Stimulated activated CD8-positive, alpha-beta memory T cell treated with anti-CD3 and anti-CD28 coated beads, Interleukin-4, amount 100 ng/mL, for 24 hours (primary cell): ENCODE measurements around the gene WDSUB1.

Experiments
- DNase-seq: peaks from one replicate; pipeline ENCODE4 v3.0.0-alpha.2; 2020; ENCODE audit warnings: low read depth

Gene WDSUB1

DNA sequence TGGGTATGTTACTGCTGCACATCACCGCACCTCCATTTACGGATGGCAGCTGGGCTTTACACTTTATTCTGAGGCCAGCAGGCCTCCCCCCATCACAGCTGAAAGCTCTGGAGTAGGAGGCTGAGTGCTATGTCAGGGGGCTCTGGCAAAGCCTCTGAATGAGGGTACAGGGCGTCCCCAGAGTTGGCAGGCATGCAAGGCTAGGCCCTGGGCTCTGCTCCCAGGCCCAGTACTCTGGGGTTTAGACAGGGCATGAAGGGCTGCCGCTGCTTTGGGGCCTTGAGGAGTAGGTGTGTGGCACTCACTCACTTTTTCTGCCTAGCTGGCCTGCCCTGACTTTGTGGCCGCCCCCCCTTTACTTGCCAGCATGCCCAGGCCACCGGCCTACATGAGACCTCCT is 90.8 kb downstream of the WDSUB1 start:
- DNase-seq = no peak

DNA sequence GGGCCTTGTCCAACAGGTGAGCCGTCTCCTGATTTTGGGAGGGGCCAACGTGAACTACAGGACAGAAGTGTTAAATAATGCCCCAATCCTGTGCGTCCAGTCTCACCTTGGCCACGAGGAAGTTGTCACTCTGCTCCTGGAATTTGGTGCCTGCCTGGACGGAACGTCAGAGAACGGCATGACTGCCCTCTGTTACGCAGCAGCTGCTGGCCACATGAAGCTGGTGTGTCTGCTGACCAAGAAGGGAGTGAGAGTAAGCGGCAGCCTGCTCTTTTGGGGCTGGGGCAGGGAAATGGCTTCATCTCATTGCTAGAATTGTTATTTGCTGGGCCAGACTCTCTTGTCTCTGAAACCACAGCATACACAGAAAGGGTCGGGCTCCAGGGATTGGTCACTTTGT is 92.3 kb downstream of the WDSUB1 start:
- DNase-seq = no peak

DNA sequence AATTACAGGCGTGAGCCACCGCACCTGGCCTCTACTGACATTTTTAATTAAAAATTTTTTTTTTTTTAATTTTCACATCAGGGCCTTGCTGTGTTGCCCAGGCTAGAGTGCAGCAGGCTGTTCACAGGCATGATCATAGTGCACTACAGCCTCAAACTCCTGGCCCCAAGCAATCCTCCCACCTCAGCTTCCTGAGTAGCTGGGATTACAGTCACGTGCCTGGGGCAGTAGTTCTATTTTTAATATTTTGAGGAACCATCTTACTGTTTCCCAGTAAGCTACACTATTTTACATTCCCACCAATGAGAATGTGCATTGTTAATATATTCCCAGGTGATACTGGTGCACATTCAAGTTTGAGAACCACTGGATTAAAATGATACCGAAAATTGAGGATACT is 92.7 kb downstream of the WDSUB1 start:
- DNase-seq = no peak

DNA sequence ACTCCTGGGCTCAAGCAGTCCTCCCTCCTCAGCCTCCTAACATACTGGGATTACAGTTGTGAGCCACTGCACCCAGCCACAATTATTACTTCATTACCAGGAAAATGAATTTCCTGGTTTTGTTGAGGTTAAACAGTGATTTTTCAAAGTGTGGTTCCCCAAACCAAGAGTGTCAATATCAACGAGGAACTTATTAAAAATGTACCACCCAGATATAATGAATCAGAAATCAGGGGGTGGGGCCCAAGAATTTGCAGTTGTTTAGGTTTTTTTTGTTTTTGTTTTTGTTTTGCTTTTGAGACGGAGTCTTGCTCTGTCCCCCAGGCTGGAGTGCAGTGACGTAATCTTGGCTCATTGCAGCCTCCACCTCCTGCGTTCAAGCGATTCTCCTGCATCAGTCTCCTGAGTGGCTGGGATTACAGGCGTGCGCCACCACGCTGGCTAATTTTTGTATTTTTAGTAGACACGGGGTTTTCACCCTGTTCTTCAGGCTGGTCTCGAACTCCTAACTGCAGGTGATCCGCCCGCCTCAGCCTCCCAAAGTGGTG is 94.1 kb downstream of the WDSUB1 start:
- DNase-seq = no peak

DNA sequence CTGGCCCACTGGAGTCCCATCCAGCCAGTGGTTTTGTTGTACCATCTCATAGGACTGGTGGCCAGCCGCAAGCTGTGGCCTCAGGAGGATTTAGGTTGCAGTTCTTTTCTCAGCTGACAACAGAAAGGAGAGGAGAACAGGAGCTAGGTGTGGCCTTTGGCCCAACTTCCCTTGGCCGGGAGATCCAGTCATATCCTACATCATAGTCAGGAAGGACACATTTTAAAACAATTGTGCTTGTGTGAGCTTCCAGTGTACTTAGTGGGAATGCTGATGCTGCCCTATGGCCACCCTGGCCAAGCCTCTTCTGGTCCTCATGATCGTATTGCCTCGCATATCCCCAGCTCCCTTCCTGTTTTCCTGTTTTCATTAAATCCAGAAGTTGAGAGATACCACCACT is 98.1 kb downstream of the WDSUB1 start:
- no peak for DNase-seq

DNA sequence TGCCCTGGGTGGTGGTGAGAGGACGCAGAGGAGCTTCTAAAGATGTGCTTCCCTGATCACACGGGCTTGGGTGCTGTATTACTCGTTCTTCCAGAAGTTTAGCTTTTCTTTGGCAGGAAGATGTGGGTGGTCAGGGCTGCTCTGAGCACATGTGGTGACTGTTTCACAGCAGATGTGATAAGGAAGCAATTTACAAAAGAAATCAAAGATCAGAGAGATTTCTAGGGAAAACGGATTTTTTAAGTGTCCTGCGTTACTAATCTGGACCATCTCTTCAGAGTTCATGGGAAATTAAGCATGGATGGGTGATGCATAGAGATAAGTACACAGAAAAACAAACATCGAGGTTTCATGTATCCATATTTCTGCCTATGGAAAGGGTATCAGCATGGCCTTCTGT is 99.4 kb downstream of the WDSUB1 start:
- DNase-seq = no peak

DNA sequence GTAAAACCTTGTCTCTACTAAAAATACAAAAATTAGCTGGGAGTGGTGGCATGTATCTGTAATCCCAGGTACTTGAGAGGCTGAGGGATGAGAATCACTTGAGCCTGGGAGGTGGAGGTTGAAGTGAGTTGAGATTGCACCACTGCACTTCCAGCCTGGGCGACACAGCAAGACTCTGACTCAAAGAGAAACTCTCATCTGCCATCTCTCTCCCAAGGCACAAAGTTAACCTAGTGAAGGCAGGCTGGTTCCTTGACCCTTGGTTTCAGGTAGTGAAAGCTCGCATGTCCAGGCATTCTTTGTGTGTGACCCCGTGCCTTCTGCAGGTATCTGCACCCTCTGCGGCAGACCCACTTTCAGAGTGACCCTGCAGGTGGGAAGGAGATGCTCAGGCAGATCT is 100.0 kb downstream of the WDSUB1 start:
- DNase-seq = no peak
